Kidney epithelial cell (primary cell): ENCODE measurements around the gene RIPPLY1. TPM values are rescaled to one million over a fixed set of nuclear protein-coding genes. Genes with fewer than 3 reads are reported as not detected.

ENCODE experiments used
- DNase-seq: peaks from one replicate; pipeline ENCODE4 v3.0.0-alpha.2; 2010; ENCODE audit warnings: low read depth
- H3K27me3 ChIP-seq: 2 replicates; pipeline ENCODE4 v1.6.0; 2011; ENCODE audit warnings: low read length; ENCODE audit not compliant: control insufficient read depth, insufficient read depth
- H3K36me3 ChIP-seq: 2 replicates; pipeline ENCODE4 v1.5.1; 2011; ENCODE audit warnings: low read length; ENCODE audit not compliant: control insufficient read depth, insufficient read depth
- H3K4me3 ChIP-seq: 2 replicates; pipeline ENCODE4 v1.5.1; 2011; ENCODE audit warnings: low read depth, mild to moderate bottlenecking, control low read depth, low read length
- CTCF ChIP-seq: IDR thresholded peaks from 2 replicates; pipeline ENCODE4 v1.5.1; 2011; ENCODE audit warnings: mild to moderate bottlenecking, moderate library complexity, low read length, control low read depth, inconsistent platforms; ENCODE audit not compliant: insufficient read depth, poor library complexity, severe bottlenecking
- total RNA-seq: library from RNA; depleted of rRNA; stranded (reverse); fragments of >200 nt; gene quantifications from 2 replicates; pipeline ENCODE4 v1.2.3, GENCODE V29; 2015

The RIPPLY1 gene
- total RNA-seq, 1 donor from 2014 or later: not detected

GRCh38 chrX:106948641-106949040 lies 45.5 kb upstream of the RIPPLY1 start:
- TF ChIP-seq CTCF: no peak
- Histone ChIP-seq H3K4me3 (no peak overlapping the region), H3K27me3 (no peaks in the 10 kb centered on the region), H3K36me3 (no peaks in the 10 kb centered on the region)
- no peak for DNase-seq

GRCh38 chrX:106946464-106946863 lies 43.3 kb upstream of the RIPPLY1 start:
- Histone ChIP-seq H3K4me3 (no peak overlapping the region), H3K36me3 (no peaks in the 10 kb centered on the region), H3K27me3 (no peaks in the 10 kb centered on the region)

GRCh38 chrX:106940068-106940467 lies 36.9 kb upstream of the RIPPLY1 start:
- TF ChIP-seq CTCF: no peak
- Histone ChIP-seq H3K27me3 (no peaks in the 10 kb centered on the region), H3K4me3 (no peak overlapping the region), H3K36me3 (no peaks in the 10 kb centered on the region)
- DNase-seq: no peak

More at GRCh38 chrX:106946464-106946863, 43.3 kb upstream of the RIPPLY1 start:
- TF ChIP-seq CTCF: no peak
- no peak for DNase-seq

- no peak overlapping the region for H3K4me3 ChIP-seq
- no peaks in the 10 kb centered on the region for H3K36me3 ChIP-seq
- no peaks in the 10 kb centered on the region for H3K27me3 ChIP-seq
- no peak for DNase-seq
- no peak for TF ChIP-seq CTCF
Observed at GRCh38 chrX:106939566-106939965, 36.4 kb upstream of the RIPPLY1 start.

- DNase-seq: no peak
- H3K27me3 ChIP-seq: no peaks in the 10 kb centered on the region
- H3K4me3 ChIP-seq: no peak overlapping the region
- no peaks in the 10 kb centered on the region for H3K36me3 ChIP-seq
- no peak for TF ChIP-seq CTCF
Observed at GRCh38 chrX:106936246-106936645, 33.1 kb upstream of the RIPPLY1 start.

GRCh38 chrX:106935175-106935574 lies 32.0 kb upstream of the RIPPLY1 start:
- Histone ChIP-seq H3K4me3 (no peak overlapping the region), H3K36me3 (no peaks in the 10 kb centered on the region), H3K27me3 (no peaks in the 10 kb centered on the region)
- no peak for TF ChIP-seq CTCF
- DNase-seq: peak; percentile 31
